GM12878 (cell line): ENCODE data around the gene ULBP2. TPM values are rescaled to one million over a fixed set of nuclear protein-coding genes. Genes with fewer than 3 reads are reported as not detected.

Source experiments
- ATAC-seq: fragments of 200-7000 bp; cut with Tn5 transposase; 3 replicates; pipeline ENCODE4 v1.9.1; 2020; ENCODE audit warnings: mild to moderate bottlenecking, moderate library complexity
- BruUV-seq: library from RNA; stranded (reverse); fragments of 400-500 nt; replicated peaks from 2 replicates; lab custom pipeline; 2021; lab: Mats Ljungman, UMichigan
- CTCF ChIA-PET: fragments of 300-600 bp; sonication (Branson Sonifier 250); formaldehyde crosslinking; extraction: SDS; loops from one replicate; lab custom pipeline; 2021; ENCODE audit warnings: inconsistent platforms; lab: Yijun Ruan, JAX
- POLR2A ChIA-PET: fragments of 350-600 bp; formaldehyde crosslinking; extraction: SDS; loops from one replicate; lab custom pipeline; 2021; ENCODE audit warnings: inconsistent platforms; lab: Charles Lee
- RAD21 ChIA-PET: fragments of 300-600 bp; sonication (Branson Sonifier 250); formaldehyde crosslinking; loops from one replicate; lab custom pipeline; 2023; ENCODE audit warnings: antibody characterized with exemption; ENCODE audit not compliant: unreplicated experiment; lab: Charles Lee
- SMC1A ChIA-PET: fragments of 300-600 bp; sonication (Branson Sonifier 250); formaldehyde crosslinking; loops from one replicate; lab custom pipeline; 2023; ENCODE audit not compliant: unreplicated experiment, uncharacterized antibody; lab: Charles Lee
- DNase-seq: peaks from one replicate; pipeline ENCODE4 v3.0.0-alpha.2; 2011; ENCODE audit warnings: low read depth, low spot score
- FAIRE-seq: peaks from 3 replicates; lab custom pipeline; 2011; peaks lifted over from hg19 to GRCh38; lab: Jason Lieb, UNC
- H2AFZ ChIP-seq: 2 replicates; pipeline ENCODE4 v1.6.0; 2011; ENCODE audit warnings: low read depth, low read length, control low read depth; ENCODE audit not compliant: control insufficient read depth
- H3K27ac ChIP-seq: 2 replicates; pipeline ENCODE4 v1.5.1; 2011; ENCODE audit warnings: control low read depth; ENCODE audit not compliant: control insufficient read depth, insufficient read depth
- H3K27me3 ChIP-seq, 2 experiments: replicated peaks in 1 of 2; 2 replicates each; pipeline versions ENCODE4 v1.6.0 to v1.6.1; 2011; ENCODE audit warnings: low read length in 1 of 2; ENCODE audit not compliant: control insufficient read depth in 2 of 2, insufficient read depth in 2 of 2
- H3K36me3 ChIP-seq, 2 experiments: 2 replicates each; pipeline ENCODE4 v1.5.1; 2011; ENCODE audit warnings: low read length in 1 of 2; ENCODE audit not compliant: control insufficient read depth in 2 of 2, insufficient read depth in 2 of 2
- H3K4me1 ChIP-seq: 2 replicates; pipeline ENCODE4 v1.6.1; 2011; ENCODE audit warnings: mild to moderate bottlenecking, low read length, moderate library complexity, mixed read lengths; ENCODE audit not compliant: control insufficient read depth, insufficient read depth
- H3K4me2 ChIP-seq: 2 replicates; pipeline ENCODE4 v1.6.0; 2011; ENCODE audit warnings: control low read depth; ENCODE audit not compliant: control insufficient read depth, insufficient read depth
- H3K4me3 ChIP-seq: fragments of 200-600 bp; sonication (generic); 2 replicates; pipeline ENCODE4 v1.5.1; 2016
- H3K79me2 ChIP-seq: 2 replicates; pipeline ENCODE4 v1.6.0; 2011; ENCODE audit warnings: low read length; ENCODE audit not compliant: control insufficient read depth, insufficient read depth
- H3K9ac ChIP-seq: 2 replicates; pipeline ENCODE4 v1.8.0; 2011; ENCODE audit warnings: low read length, control low read depth, mixed read lengths; ENCODE audit not compliant: control insufficient read depth, insufficient read depth
- H3K9me3 ChIP-seq: replicated peaks from 3 replicates; pipeline ENCODE4 v1.5.1; 2011; ENCODE audit warnings: mild to moderate bottlenecking, low read length; ENCODE audit not compliant: control insufficient read depth, insufficient read depth
- H4K20me1 ChIP-seq: 2 replicates; pipeline ENCODE4 v1.6.0; 2011; ENCODE audit not compliant: control insufficient read depth, insufficient read depth
- CHD1 ChIP-seq: IDR thresholded peaks from 2 replicates; pipeline ENCODE4 v1.6.1; 2012; ENCODE audit warnings: low read depth, low read length, improper control_type of control experiment
- EGR1 ChIP-seq, 2 experiments: IDR thresholded peaks; 1 replicate in 1 of 2; 2 replicates in 1 of 2; pipeline ENCODE4 v1.6.1; 2011 to 2012; ENCODE audit warnings: low read depth in 2 of 2, low read length in 2 of 2, borderline replicate concordance in 1 of 2, mild to moderate bottlenecking in 1 of 2, moderate library complexity in 1 of 2
- LARP7 ChIP-seq: fragments of 450-650 bp; IDR thresholded peaks from 2 replicates; pipeline ENCODE4 v1.6.1; 2017; ENCODE audit warnings: mild to moderate bottlenecking
- MTA3 ChIP-seq: IDR thresholded peaks from 2 replicates; pipeline ENCODE4 v1.6.1; 2012; ENCODE audit warnings: low read length, inconsistent platforms, borderline replicate concordance
- NFYA ChIP-seq: IDR thresholded peaks from 2 replicates; pipeline ENCODE4 v1.6.1; 2011; ENCODE audit warnings: low read depth, mild to moderate bottlenecking, low read length, improper control_type of control experiment, borderline replicate concordance
- PAX5 ChIP-seq: IDR thresholded peaks from 2 replicates; pipeline ENCODE4 v1.6.1; 2011; ENCODE audit warnings: low read depth, low read length, borderline replicate concordance
- PML ChIP-seq: IDR thresholded peaks from 2 replicates; pipeline ENCODE4 v1.6.1; 2012; ENCODE audit warnings: low read length, inconsistent platforms
- RAD21 ChIP-seq: IDR thresholded peaks from 2 replicates; pipeline ENCODE4 v1.6.1; 2011; ENCODE audit warnings: mild to moderate bottlenecking, low read depth, low read length, moderate library complexity; ENCODE audit not compliant: insufficient read depth
- RAD51 ChIP-seq: fragments of 450-650 bp; IDR thresholded peaks from 2 replicates; pipeline ENCODE4 v1.6.1; 2016; ENCODE audit warnings: moderate library complexity, mild to moderate bottlenecking, inconsistent platforms
- SMAD5 ChIP-seq: IDR thresholded peaks from 2 replicates; pipeline ENCODE4 v1.6.1; 2016; ENCODE audit warnings: antibody characterized with exemption, low read depth
- WGBS: methylation state at CpG from one replicate; pipeline ENCODE4 v1.1.6; 2016; ENCODE audit warnings: low lambda C conversion rate; ENCODE audit not compliant: insufficient replicate concordance, insufficient coverage; ENCODE audit errors: missing lambda C conversion rate; 5-methylcytosine and 5-hydroxymethylcytosine counted together
- in situ Hi-C: fragments of 300-500 bp; cut with MboI; formaldehyde crosslinking; loops from 9 replicates; pipeline ENCODE4 v1.14.3; 2018; ENCODE audit warnings: mixed read lengths
- intact Hi-C: fragments of 100-400 bp; cut with micrococcal nuclease; formaldehyde crosslinking; loops from one replicate; pipeline ENCODE4 v1.14.2; 2022; ENCODE audit not compliant: unreplicated experiment
- polyA plus RNA-seq, 11 experiments: library from polyadenylated mRNA; depleted of rRNA in 4 of 11; unstranded in 6 of 11; stranded (reverse) in 5 of 11; fragments of >200 nt; fragmentation: Nextera tagmentation in 4 of 11; fragmentation: Illumina TruSeq in 1 of 11; extraction: Ambion mirVana in 4 of 11; extraction: Trizol in 1 of 11; gene quantifications; 1 replicate in 1 of 11; 2 replicates in 10 of 11; pipeline versions ENCODE4 v1.2.1 to v1.2.3, GENCODE V29; 2011 to 2016; ENCODE audit warnings: inconsistent platforms in 2 of 11, missing spikeins in 2 of 11, low read depth in 1 of 11
- total RNA-seq, 4 experiments: library from RNA; depleted of rRNA in 3 of 4; stranded (reverse); fragments of >200 nt in 3 of 4; fragmentation: Illumina TruSeq in 1 of 4; extraction: Trizol in 1 of 4; gene quantifications; 2 replicates each; pipeline versions ENCODE4 v1.2.1 to v1.2.3, GENCODE V29; 2013 to 2021

Gene ULBP2
- total and polyA plus RNA-seq, 10 of the 15 experiments (the other 5 are each of a cell fraction or from before 2014, with no cell fraction given): 0.16 to 2.5 (median 0.22) TPM; not detected in 3

GRCh38 chr6:149905371-149905910, 36.4 kb upstream of the ULBP2 start:
- DNase-seq (no peak), FAIRE-seq (no peak), ATAC-seq (no peak)
- CTCF ChIA-PET: interaction anchor here (0.7 to 1.0 kb wide), 2 partner anchors 62 to 70 kb away, joined by 3 to 4 read pairs; no protein-coding TSS in a partner anchor
- no TSS peak for BruUV-seq
- Histone ChIP-seq H3K27ac (no peak overlapping the region), H2AFZ (no peak overlapping the region), H3K79me2 (no peaks in the 10 kb centered on the region), H3K4me2 (no peak overlapping the region), H3K4me3 (no peak overlapping the region), H3K9ac (no peak overlapping the region), H3K27me3 (peaks cover 2 to 6% of the 10 kb centered on the region in 2 experiments; a peak in 3 of 4 replicates), H3K36me3 (no peaks in the 10 kb centered on the region), H3K4me1 (no peaks in the 10 kb centered on the region), H3K9me3 (peaks cover 3% of the 10 kb centered on the region; the same call in 1 of the 3 replicates), H4K20me1 (no peaks in the 10 kb centered on the region)
- WGBS: 29% methylated on average over 18 of the region's 18 CpGs
- RAD21 ChIA-PET: no interaction called here
- intact Hi-C loops: no loop called here
- SMC1A ChIA-PET: interaction anchor here (1.4 kb wide), 1 partner anchor 86 kb away, joined by 3 read pairs; no protein-coding TSS in a partner anchor
- no peak for TF ChIP-seq RAD21
- no peak for TF ChIP-seq EGR1 (IDR thresholded peaks at IDR 0.05; ENCODE audit: borderline replicate concordance in 1 of 2, low read depth in 2 of 2, low read length in 2 of 2)
- TF ChIP-seq NFYA: no peak
- TF ChIP-seq PAX5: no peak
- TF ChIP-seq CHD1: no peak
- no peak for TF ChIP-seq MTA3
- TF ChIP-seq PML: no peak
- TF ChIP-seq RAD51: no peak
- TF ChIP-seq SMAD5: no peak
- no peak for TF ChIP-seq LARP7
- POLR2A ChIA-PET: no interaction called here
- in situ Hi-C loops: no loop called here
